HepG2 (cell line): ENCODE data around the gene IQUB. TPM values are rescaled to one million over a fixed set of nuclear protein-coding genes. Genes with fewer than 3 reads are reported as not detected.

Experiments used
- BCL6 ChIP-seq: IDR thresholded peaks from 2 replicates; pipeline ENCODE4 v1.6.1; 2016; ENCODE audit warnings: missing genetic modification reagents, missing compliant biosample characterization
- GATA4 ChIP-seq: sonication (generic); IDR thresholded peaks from 2 replicates; pipeline ENCODE4 v1.6.1; 2016; ENCODE audit warnings: antibody characterized with exemption, low read depth, borderline replicate concordance
- MAFG ChIP-seq: sonication (generic); formaldehyde crosslinking; IDR thresholded peaks from 2 replicates; pipeline ENCODE4 v1.5.1; 2020; ENCODE audit warnings: mild to moderate bottlenecking, missing genetic modification reagents
- NFYB ChIP-seq: sonication (generic); formaldehyde crosslinking; IDR thresholded peaks from 2 replicates; pipeline ENCODE4 v1.4.0; 2020; ENCODE audit warnings: missing genetic modification reagents
- NR0B2 ChIP-seq: sonication (generic); formaldehyde crosslinking; IDR thresholded peaks from 2 replicates; pipeline ENCODE4 v1.4.0; 2020; ENCODE audit warnings: mild to moderate bottlenecking, missing genetic modification reagents
- NR2C2 ChIP-seq: sonication (generic); formaldehyde crosslinking; IDR thresholded peaks from 2 replicates; pipeline ENCODE4 v1.4.0; 2020; ENCODE audit warnings: missing genetic modification reagents, mild to moderate bottlenecking, moderate library complexity, borderline replicate concordance
- SMYD3 ChIP-seq: sonication (generic); formaldehyde crosslinking; IDR thresholded peaks from 2 replicates; pipeline ENCODE4 v1.8.1; 2023; ENCODE audit warnings: mild to moderate bottlenecking, missing genetic modification reagents
- SOX13 ChIP-seq, 3 experiments: fragments of 450-650 bp in 1 of 3; sonication (generic) in 1 of 3; formaldehyde crosslinking in 1 of 3; IDR thresholded peaks in 2 of 3; conservative IDR thresholded peaks in 1 of 3; 2 replicates each; pipeline versions ENCODE4 v1.5.0 to v1.6.1; 2016 to 2020; ENCODE audit warnings: antibody characterized with exemption in 1 of 3, mild to moderate bottlenecking in 1 of 3, missing compliant biosample characterization in 1 of 3, missing genetic modification reagents in 1 of 3, moderate library complexity in 1 of 3
- SPEN ChIP-seq: sonication (generic); formaldehyde crosslinking; IDR thresholded peaks from 2 replicates; pipeline ENCODE4 v1.5.1; 2020; ENCODE audit warnings: low read depth, mild to moderate bottlenecking, missing genetic modification reagents
- ZNF232 ChIP-seq: sonication (generic); formaldehyde crosslinking; IDR thresholded peaks from 2 replicates; pipeline ENCODE4 v1.4.0; 2020; ENCODE audit warnings: missing genetic modification reagents, borderline replicate concordance
- ZNF431 ChIP-seq: sonication (generic); formaldehyde crosslinking; IDR thresholded peaks from 2 replicates; pipeline ENCODE4 v1.9.0; 2022; ENCODE audit warnings: missing genetic modification reagents, low read depth, mild to moderate bottlenecking, borderline replicate concordance
- ZNF501 ChIP-seq: sonication (generic); formaldehyde crosslinking; IDR thresholded peaks from 2 replicates; pipeline ENCODE4 v1.5.1; 2020; ENCODE audit warnings: mild to moderate bottlenecking, moderate library complexity, missing genetic modification reagents
- ZNF547 ChIP-seq: sonication (generic); formaldehyde crosslinking; IDR thresholded peaks from 2 replicates; pipeline ENCODE4 v1.5.1; 2020; ENCODE audit warnings: mild to moderate bottlenecking, missing genetic modification reagents
- ZNF788 ChIP-seq: sonication (generic); formaldehyde crosslinking; IDR thresholded peaks from 2 replicates; pipeline ENCODE4 v1.5.0; 2020; ENCODE audit warnings: mild to moderate bottlenecking, missing genetic modification reagents, borderline replicate concordance
- polyA plus RNA-seq, 8 experiments: library from polyadenylated mRNA; depleted of rRNA in 3 of 8; stranded (reverse) in 7 of 8; unstranded in 1 of 8; fragments of >200 nt; fragmentation: Illumina TruSeq in 4 of 8; extraction: Trizol in 4 of 8; gene quantifications; 2 replicates each; pipeline versions ENCODE4 v1.2.1 to v1.2.3, GENCODE V29; 2011 to 2016; ENCODE audit warnings: low read depth in 4 of 8, missing spikeins in 1 of 8, mixed read lengths in 1 of 8; ENCODE audit not compliant: insufficient read depth in 1 of 8
- total RNA-seq, 5 experiments: library from RNA; depleted of rRNA; stranded (reverse); fragments of >200 nt; fragmentation: Illumina TruSeq; extraction: Trizol; gene quantifications; 2 replicates each; pipeline ENCODE4 v1.2.3, GENCODE V29; 2016; ENCODE audit warnings: low read depth in 1 of 5
- TF ChIP-seq, protein P1 (sequence below), 2 experiments: sonication (generic) in 1 of 2; formaldehyde crosslinking in 1 of 2; IDR thresholded peaks; 2 replicates each; pipeline versions ENCODE4 v1.4.0 to v1.6.1; 2016 to 2020; ENCODE audit warnings: borderline replicate concordance in 1 of 2, low read depth in 1 of 2, mild to moderate bottlenecking in 1 of 2, missing genetic modification reagents in 1 of 2
- TF ChIP-seq, protein P2 (sequence below): IDR thresholded peaks from 2 replicates; pipeline ENCODE4 v1.6.1; 2012; ENCODE audit warnings: low read depth, low read length, improper control_type of control experiment
- TF ChIP-seq, protein P3 (sequence below): sonication (generic); formaldehyde crosslinking; conservative IDR thresholded peaks from 2 replicates; pipeline ENCODE4 v1.4.0; 2020; ENCODE audit warnings: missing genetic modification reagents

The IQUB gene
- total and polyA plus RNA-seq, 2 of the 13 experiments (the other 11 are each of a cell fraction or from before 2014, with no cell fraction given): 0.07 TPM; not detected in 1

DNA sequence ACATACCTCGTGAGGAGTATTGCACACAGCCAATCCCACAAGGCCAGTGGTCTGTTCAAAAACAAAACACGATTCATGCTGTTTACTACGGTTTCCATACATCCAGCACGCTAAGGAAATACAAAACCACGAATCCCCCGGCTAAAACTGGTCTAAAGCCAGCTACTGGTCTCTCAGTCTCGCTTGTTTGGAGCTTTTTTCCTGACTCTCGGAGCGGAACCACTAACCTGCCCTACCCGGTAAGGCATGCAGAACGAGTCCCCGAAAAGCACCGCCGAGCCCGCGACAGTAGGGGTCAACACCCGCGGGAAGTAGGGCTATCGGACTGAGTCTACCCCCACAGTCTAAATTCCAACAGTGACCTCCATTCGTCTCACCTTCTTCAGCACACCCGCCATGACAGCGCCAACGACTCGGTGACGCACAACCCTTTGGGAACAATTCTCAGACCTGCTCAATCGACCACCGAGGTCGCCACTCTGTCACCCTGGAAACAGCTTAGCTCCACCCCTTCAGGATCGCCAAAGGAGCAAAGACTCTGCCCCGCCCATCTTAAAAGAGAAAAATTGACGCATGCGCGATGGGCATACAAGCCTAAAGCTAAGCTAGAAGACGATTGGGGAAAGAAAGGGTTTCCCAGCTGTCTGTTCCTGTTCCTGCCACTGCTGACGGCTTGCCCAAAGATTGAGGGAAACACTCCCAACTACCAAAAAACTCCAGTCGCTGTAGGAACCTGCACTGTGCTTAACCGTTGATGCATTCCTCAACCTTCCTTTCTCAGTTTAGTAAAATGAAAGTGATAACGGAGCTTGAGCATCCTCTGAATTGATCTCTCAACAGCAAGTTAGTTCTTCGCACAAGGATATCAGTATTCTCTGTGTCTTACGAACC, 23.2 kb upstream of the IQUB start, which contains the start of gene NDUFA5 (continued):
- TF ChIP-seq NR0B2 (CRISPR knock-in tag) (0 out of 2 replicates have a peak, but pooled peaks have one; percentile 36), ZNF501 (CRISPR knock-in tag) (peak; percentile 76), SPEN (CRISPR knock-in tag) (peak; percentile 48; the same call in 1 of the 2 replicates), GATA4 (no peak), ZNF232 (0 out of 2 replicates have a peak, but pooled peaks have one; percentile 41), ZNF547 (CRISPR knock-in tag) (peak; percentile 54; the same call in 1 of the 2 replicates), MAFG (CRISPR knock-in tag) (no peak), ZNF431 (CRISPR knock-in tag) (no peak), NR2C2 (CRISPR knock-in tag) (peak; percentile 60; the same call in 1 of the 2 replicates), ZNF788 (CRISPR knock-in tag) (peak; percentile 42; the same call in 1 of the 2 replicates), NFYB (CRISPR knock-in tag) (0 out of 2 replicates have a peak, but pooled peaks have one; percentile 14), SMYD3 (peak; percentile 88; the same call in 1 of the 2 replicates), SOX13 (IDR thresholded peaks at IDR 0.05) (no peak), SOX13 (CRISPR knock-in tag; conservative IDR thresholded peaks at IDR 0.05 in 1 of 2, IDR thresholded peaks at IDR 0.05 in 1 of 2) (peak in 1 of 2 experiments; percentile 19; a peak in 1 of 4 replicates), BCL6 (CRISPR knock-in tag) (no peak)
- TF ChIP-seq, protein P1, sequence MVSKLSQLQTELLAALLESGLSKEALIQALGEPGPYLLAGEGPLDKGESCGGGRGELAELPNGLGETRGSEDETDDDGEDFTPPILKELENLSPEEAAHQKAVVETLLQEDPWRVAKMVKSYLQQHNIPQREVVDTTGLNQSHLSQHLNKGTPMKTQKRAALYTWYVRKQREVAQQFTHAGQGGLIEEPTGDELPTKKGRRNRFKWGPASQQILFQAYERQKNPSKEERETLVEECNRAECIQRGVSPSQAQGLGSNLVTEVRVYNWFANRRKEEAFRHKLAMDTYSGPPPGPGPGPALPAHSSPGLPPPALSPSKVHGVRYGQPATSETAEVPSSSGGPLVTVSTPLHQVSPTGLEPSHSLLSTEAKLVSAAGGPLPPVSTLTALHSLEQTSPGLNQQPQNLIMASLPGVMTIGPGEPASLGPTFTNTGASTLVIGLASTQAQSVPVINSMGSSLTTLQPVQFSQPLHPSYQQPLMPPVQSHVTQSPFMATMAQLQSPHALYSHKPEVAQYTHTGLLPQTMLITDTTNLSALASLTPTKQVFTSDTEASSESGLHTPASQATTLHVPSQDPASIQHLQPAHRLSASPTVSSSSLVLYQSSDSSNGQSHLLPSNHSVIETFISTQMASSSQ (IDR thresholded peaks at IDR 0.05; ENCODE audit: low read depth): no peak
- TF ChIP-seq, protein P1 (CRISPR knock-in tag; IDR thresholded peaks at IDR 0.05; ENCODE audit: borderline replicate concordance): peak; percentile 21; the same call in 1 of the 2 replicates
- TF ChIP-seq, protein P2, sequence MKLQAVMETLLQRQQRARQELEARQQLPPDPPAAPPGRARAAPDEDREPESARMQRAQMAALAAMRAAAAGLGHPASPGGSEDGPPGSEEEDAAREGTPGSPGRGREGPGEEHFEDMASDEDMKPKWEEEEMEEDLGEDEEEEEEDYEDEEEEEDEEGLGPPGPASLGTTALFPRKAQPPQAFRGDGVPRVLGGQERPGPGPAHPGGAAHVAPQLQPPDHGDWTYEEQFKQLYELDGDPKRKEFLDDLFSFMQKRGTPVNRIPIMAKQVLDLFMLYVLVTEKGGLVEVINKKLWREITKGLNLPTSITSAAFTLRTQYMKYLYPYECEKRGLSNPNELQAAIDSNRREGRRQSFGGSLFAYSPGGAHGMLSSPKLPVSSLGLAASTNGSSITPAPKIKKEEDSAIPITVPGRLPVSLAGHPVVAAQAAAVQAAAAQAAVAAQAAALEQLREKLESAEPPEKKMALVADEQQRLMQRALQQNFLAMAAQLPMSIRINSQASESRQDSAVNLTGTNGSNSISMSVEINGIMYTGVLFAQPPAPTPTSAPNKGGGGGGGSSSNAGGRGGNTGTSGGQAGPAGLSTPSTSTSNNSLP: 0 out of 2 replicates have a peak, but pooled peaks have one; percentile 33
- TF ChIP-seq, protein P3, sequence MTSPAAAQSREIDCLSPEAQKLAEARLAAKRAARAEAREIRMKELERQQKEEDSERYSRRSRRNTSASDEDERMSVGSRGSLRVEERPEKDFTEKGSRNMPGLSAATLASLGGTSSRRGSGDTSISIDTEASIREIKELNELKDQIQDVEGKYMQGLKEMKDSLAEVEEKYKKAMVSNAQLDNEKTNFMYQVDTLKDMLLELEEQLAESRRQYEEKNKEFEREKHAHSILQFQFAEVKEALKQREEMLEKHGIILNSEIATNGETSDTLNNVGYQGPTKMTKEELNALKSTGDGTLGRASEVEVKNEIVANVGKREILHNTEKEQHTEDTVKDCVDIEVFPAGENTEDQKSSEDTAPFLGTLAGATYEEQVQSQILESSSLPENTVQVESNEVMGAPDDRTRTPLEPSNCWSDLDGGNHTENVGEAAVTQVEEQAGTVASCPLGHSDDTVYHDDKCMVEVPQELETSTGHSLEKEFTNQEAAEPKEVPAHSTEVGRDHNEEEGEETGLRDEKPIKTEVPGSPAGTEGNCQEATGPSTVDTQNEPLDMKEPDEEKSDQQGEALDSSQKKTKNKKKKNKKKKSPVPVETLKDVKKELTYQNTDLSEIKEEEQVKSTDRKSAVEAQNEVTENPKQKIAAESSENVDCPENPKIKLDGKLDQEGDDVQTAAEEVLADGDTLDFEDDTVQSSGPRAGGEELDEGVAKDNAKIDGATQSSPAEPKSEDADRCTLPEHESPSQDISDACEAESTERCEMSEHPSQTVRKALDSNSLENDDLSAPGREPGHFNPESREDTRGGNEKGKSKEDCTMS (CRISPR knock-in tag): no peak
